HepG2 (cell line): ENCODE data around the gene ARHGAP21. TPM values are rescaled to one million over a fixed set of nuclear protein-coding genes. Genes with fewer than 3 reads are reported as not detected.

Experiments used
- ATAC-seq: fragments of 200-7000 bp; cut with Tn5 transposase; 3 replicates; pipeline ENCODE4 v1.9.1; 2020; ENCODE audit warnings: mild to moderate bottlenecking, moderate library complexity
- BruUV-seq: library from RNA; stranded (reverse); fragments of 400-500 nt; replicated peaks from 2 replicates; lab custom pipeline; 2021; lab: Mats Ljungman, UMichigan
- CTCF ChIA-PET: fragments of 300-600 bp; formaldehyde crosslinking; extraction: SDS; loops from one replicate; lab custom pipeline; 2021; ENCODE audit warnings: low total read pairs, inconsistent platforms, low intra/inter-chr PET ratio; lab: Yijun Ruan, JAX
- POLR2A ChIA-PET: fragments of 350-600 bp; sonication (Branson Sonifier 250); formaldehyde crosslinking; loops from one replicate; lab custom pipeline; 2020; ENCODE audit warnings: antibody characterized with exemption, inconsistent platforms; lab: Yijun Ruan, JAX
- DNase-seq: peaks from one replicate; pipeline ENCODE4 v3.0.0-alpha.2; 2015; ENCODE audit warnings: low spot score
- FAIRE-seq: peaks from 3 replicates; lab custom pipeline; 2011; peaks lifted over from hg19 to GRCh38; lab: Jason Lieb, UNC
- H2AFZ ChIP-seq: one replicate; pipeline ENCODE4 v1.6.1; 2011; ENCODE audit warnings: low read length, inconsistent platforms
- H3K27ac ChIP-seq: fragments of 300-600 bp; 3 replicates; pipeline ENCODE4 v1.8.0; 2011; ENCODE audit warnings: mixed run types, mild to moderate bottlenecking, mixed read lengths, low read length, inconsistent platforms; ENCODE audit not compliant: insufficient read depth; ENCODE audit errors: extremely low read length
- H3K27me3 ChIP-seq, 2 experiments: fragments of 200-600 bp in 1 of 2; 2 replicates in 1 of 2; 3 replicates in 1 of 2; pipeline versions ENCODE4 v1.6.0 to v1.8.0; 2011; ENCODE audit warnings: low read length in 2 of 2, mild to moderate bottlenecking in 2 of 2, moderate library complexity in 2 of 2, inconsistent platforms in 1 of 2; ENCODE audit not compliant: insufficient read depth in 2 of 2, control insufficient read depth in 1 of 2
- H3K36me3 ChIP-seq, 2 experiments: fragments of 200-600 bp in 1 of 2; replicated peaks in 1 of 2; 2 replicates in 1 of 2; 3 replicates in 1 of 2; pipeline versions ENCODE4 v1.5.1 to v1.8.0; 2011; ENCODE audit warnings: low read length in 2 of 2, inconsistent platforms in 1 of 2; ENCODE audit not compliant: insufficient read depth in 2 of 2, control insufficient read depth in 1 of 2
- H3K4me1 ChIP-seq: 2 replicates; pipeline ENCODE4 v1.5.1; 2012; ENCODE audit warnings: low read length, inconsistent platforms; ENCODE audit not compliant: insufficient read depth
- H3K4me2 ChIP-seq: 2 replicates; pipeline ENCODE4 v1.6.0; 2011; ENCODE audit warnings: low read depth, low read length, inconsistent platforms
- H3K4me3 ChIP-seq, 3 experiments: fragments of 200-600 bp in 1 of 3; sonication (generic), shearing (Covaris generic) in 1 of 3; replicated peaks in 1 of 3; 2 replicates each; pipeline ENCODE4 v1.5.1; 2011 to 2016; ENCODE audit warnings: low read length in 3 of 3, inconsistent platforms in 2 of 3, low read depth in 2 of 3, mild to moderate bottlenecking in 2 of 3, control low read depth in 1 of 3, mixed read lengths in 1 of 3; ENCODE audit not compliant: insufficient read depth in 1 of 3
- H3K79me2 ChIP-seq: one replicate; pipeline ENCODE4 v1.6.1; 2011; ENCODE audit warnings: low read length, inconsistent platforms; ENCODE audit not compliant: insufficient read depth
- H3K9ac ChIP-seq: 2 replicates; pipeline ENCODE4 v1.6.0; 2011; ENCODE audit warnings: mild to moderate bottlenecking, low read depth, low read length, inconsistent platforms; ENCODE audit not compliant: insufficient read depth
- H3K9me3 ChIP-seq: 2 replicates; pipeline ENCODE4 v1.5.1; 2012; ENCODE audit warnings: mild to moderate bottlenecking, low read length
- H4K20me1 ChIP-seq: 2 replicates; pipeline ENCODE4 v1.6.0; 2011; ENCODE audit warnings: inconsistent platforms, mild to moderate bottlenecking, low read length, moderate library complexity; ENCODE audit not compliant: insufficient read depth
- ASH2L ChIP-seq: fragments of 300-600, 200-600 bp; sonication (generic); IDR thresholded peaks from 2 replicates; pipeline ENCODE4 v1.7.0; 2017; ENCODE audit warnings: low read depth, mild to moderate bottlenecking, moderate library complexity, mixed read lengths, low read length; ENCODE audit not compliant: insufficient read length
- ATM ChIP-seq: fragments of 450-650 bp; IDR thresholded peaks from 2 replicates; pipeline ENCODE4 v1.7.1; 2017; ENCODE audit warnings: mild to moderate bottlenecking, borderline replicate concordance
- HOXD1 ChIP-seq: sonication (generic); formaldehyde crosslinking; IDR thresholded peaks from 2 replicates; pipeline ENCODE4 v1.5.0; 2020; ENCODE audit warnings: missing genetic modification reagents
- IRX3 ChIP-seq: sonication (generic); formaldehyde crosslinking; IDR thresholded peaks from 2 replicates; pipeline ENCODE4 v1.8.1; 2023; ENCODE audit warnings: mild to moderate bottlenecking, low read depth, missing genetic modification reagents, borderline replicate concordance
- NR2C2 ChIP-seq: sonication (generic); formaldehyde crosslinking; IDR thresholded peaks from 2 replicates; pipeline ENCODE4 v1.4.0; 2020; ENCODE audit warnings: missing genetic modification reagents, mild to moderate bottlenecking, moderate library complexity, borderline replicate concordance
- PHF21A ChIP-seq: sonication (generic); formaldehyde crosslinking; IDR thresholded peaks from 2 replicates; pipeline ENCODE4 v1.5.0; 2020; ENCODE audit warnings: mild to moderate bottlenecking, missing genetic modification reagents
- TCF7 ChIP-seq: sonication (generic); IDR thresholded peaks from 2 replicates; pipeline ENCODE4 v1.6.1; 2016; ENCODE audit warnings: antibody characterized with exemption, low read depth
- U2AF2 ChIP-seq: fragments of 200-400 bp; formaldehyde crosslinking; IDR thresholded peaks from 2 replicates; pipeline ENCODE4 v1.6.1; 2017; ENCODE audit warnings: low read depth, mild to moderate bottlenecking, low read length
- ZFP41 ChIP-seq: sonication (generic); formaldehyde crosslinking; IDR thresholded peaks from 2 replicates; pipeline ENCODE4 v1.4.0; 2020; ENCODE audit warnings: mild to moderate bottlenecking, missing genetic modification reagents, borderline replicate concordance
- ZIK1 ChIP-seq: sonication (generic); formaldehyde crosslinking; IDR thresholded peaks from 2 replicates; pipeline ENCODE4 v1.5.0; 2020; ENCODE audit warnings: mild to moderate bottlenecking, low read depth, missing genetic modification reagents, borderline replicate concordance
- ZNF17 ChIP-seq: sonication (generic); formaldehyde crosslinking; IDR thresholded peaks from 2 replicates; pipeline ENCODE4 v1.5.0; 2020; ENCODE audit warnings: mild to moderate bottlenecking, missing genetic modification reagents
- ZNF180 ChIP-seq: sonication (generic); formaldehyde crosslinking; IDR thresholded peaks from 2 replicates; pipeline ENCODE4 v1.4.0; 2020; ENCODE audit warnings: low read depth, missing genetic modification reagents, borderline replicate concordance
- ZNF282 ChIP-seq: fragments of 450-650 bp; IDR thresholded peaks from 2 replicates; pipeline ENCODE4 v1.6.1; 2018; ENCODE audit not compliant: partially characterized antibody
- ZNF382 ChIP-seq: sonication (generic); formaldehyde crosslinking; IDR thresholded peaks from 2 replicates; pipeline ENCODE4 v1.5.0; 2020; ENCODE audit warnings: missing genetic modification reagents, mild to moderate bottlenecking, borderline replicate concordance
- ZNF510 ChIP-seq: sonication (generic); formaldehyde crosslinking; IDR thresholded peaks from 2 replicates; pipeline ENCODE4 v1.4.0; 2020; ENCODE audit warnings: low read depth, mild to moderate bottlenecking, missing genetic modification reagents
- WGBS: methylation state at CpG from one replicate; pipeline ENCODE4 v1.1.6; 2017; ENCODE audit warnings: low lambda C conversion rate; 5-methylcytosine and 5-hydroxymethylcytosine counted together
- in situ Hi-C: cut with HindIII; loops from 2 replicates; pipeline ENCODE4 v1.10.0; 2017; ENCODE audit warnings: low pct_unique_long_range_greater_than_20kb; ENCODE audit not compliant: extremely low pct_ligation_motif_present
- intact Hi-C: fragments of 100-400 bp; cut with micrococcal nuclease; formaldehyde crosslinking; loops from one replicate; pipeline ENCODE4 v1.10.0; 2022; ENCODE audit not compliant: unreplicated experiment
- polyA plus RNA-seq, 8 experiments: library from polyadenylated mRNA; depleted of rRNA in 3 of 8; stranded (reverse) in 7 of 8; unstranded in 1 of 8; fragments of >200 nt; fragmentation: Illumina TruSeq in 4 of 8; extraction: Trizol in 4 of 8; gene quantifications; 2 replicates each; pipeline versions ENCODE4 v1.2.1 to v1.2.3, GENCODE V29; 2011 to 2016; ENCODE audit warnings: low read depth in 4 of 8, missing spikeins in 1 of 8, mixed read lengths in 1 of 8; ENCODE audit not compliant: insufficient read depth in 1 of 8
- total RNA-seq, 5 experiments: library from RNA; depleted of rRNA; stranded (reverse); fragments of >200 nt; fragmentation: Illumina TruSeq; extraction: Trizol; gene quantifications; 2 replicates each; pipeline ENCODE4 v1.2.3, GENCODE V29; 2016; ENCODE audit warnings: low read depth in 1 of 5
- TF ChIP-seq, protein P1 (sequence below): sonication (generic); formaldehyde crosslinking; IDR thresholded peaks from 2 replicates; pipeline ENCODE4 v1.8.1; 2023; ENCODE audit warnings: missing genetic modification reagents, mild to moderate bottlenecking, borderline replicate concordance
- TF ChIP-seq, protein P2 (sequence below): sonication (generic); formaldehyde crosslinking; IDR thresholded peaks from 2 replicates; pipeline ENCODE4 v1.4.0; 2020; ENCODE audit warnings: mild to moderate bottlenecking, missing genetic modification reagents
- TF ChIP-seq, protein P3 (sequence below): IDR thresholded peaks from 2 replicates; pipeline ENCODE4 v1.6.1; 2016; ENCODE audit warnings: low read depth
- TF ChIP-seq, protein P4 (sequence below): sonication (generic); formaldehyde crosslinking; IDR thresholded peaks from 2 replicates; pipeline ENCODE4 v1.4.0; 2020; ENCODE audit warnings: missing genetic modification reagents

ARHGAP21 gene
- total and polyA plus RNA-seq, 2 of the 13 experiments (the other 11 are each of a cell fraction or from before 2014, with no cell fraction given), result 23.9 to 26.6 TPM

DNA sequence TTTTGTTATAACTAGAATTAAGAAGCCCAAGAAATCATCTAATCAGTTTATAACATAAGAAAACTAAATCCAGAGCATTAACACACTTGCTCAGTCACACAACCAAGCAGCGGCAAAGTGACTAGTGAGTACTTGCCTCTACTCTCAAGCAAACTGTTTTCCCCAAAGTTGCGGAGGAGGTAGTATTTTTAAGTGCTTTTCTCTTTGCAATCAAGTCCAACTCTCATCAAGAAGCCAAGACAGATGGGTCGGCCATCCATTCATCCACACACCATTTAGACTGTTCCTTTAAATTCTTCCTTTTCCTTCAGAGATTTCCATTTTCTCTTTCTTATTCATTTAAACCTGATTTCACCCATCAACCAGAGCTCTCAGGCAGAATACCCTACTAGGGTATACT lies 25.4 kb downstream of the ARHGAP21 start:
- Histone ChIP-seq H3K4me1 (peaks cover 8% of the 10 kb centered on the region; the same call in 1 of the 2 replicates), H3K4me3 (no peak overlapping the region), H3K9me3 (no peaks in the 10 kb centered on the region), H3K4me2 (no peak overlapping the region), H2AFZ (no peak overlapping the region), H3K36me3 (peaks cover 1 to 6% of the 10 kb centered on the region in 2 experiments; a peak in 1 of 5 replicates), H4K20me1 (no peaks in the 10 kb centered on the region; the same call in 1 of the 2 replicates), H3K27ac (no peak overlapping the region), H3K27me3 (no peaks in the 10 kb centered on the region), H3K79me2 (peaks cover 37% of the 10 kb centered on the region), H3K9ac (no peak overlapping the region)
- intact Hi-C loops (no loop called here), in situ Hi-C loops (no loop called here)
- no peak for ATAC-seq
- POLR2A ChIA-PET, result no interaction called here
- 97% methylated on average over 3 of the region's 3 CpGs for WGBS
- no peak for FAIRE-seq
- no peak for DNase-seq
- CTCF ChIA-PET, result no interaction called here
- no TSS peak for BruUV-seq
- TF ChIP-seq ZNF282 (no peak), ZNF17 (CRISPR knock-in tag) (no peak), ATM (no peak), NR2C2 (CRISPR knock-in tag) (no peak), ZNF180 (CRISPR knock-in tag) (no peak), ASH2L (no peak), ZNF382 (CRISPR knock-in tag) (no peak), IRX3 (CRISPR knock-in tag) (no peak), HOXD1 (CRISPR knock-in tag) (no peak), U2AF2 (no peak), PHF21A (no peak), ZIK1 (CRISPR knock-in tag) (no peak), ZNF510 (CRISPR knock-in tag) (no peak), ZFP41 (CRISPR knock-in tag) (no peak), TCF7 (no peak)
- TF ChIP-seq, protein P1, sequence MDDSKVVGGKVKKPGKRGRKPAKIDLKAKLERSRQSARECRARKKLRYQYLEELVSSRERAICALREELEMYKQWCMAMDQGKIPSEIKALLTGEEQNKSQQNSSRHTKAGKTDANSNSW, result no peak
- TF ChIP-seq, protein P2, sequence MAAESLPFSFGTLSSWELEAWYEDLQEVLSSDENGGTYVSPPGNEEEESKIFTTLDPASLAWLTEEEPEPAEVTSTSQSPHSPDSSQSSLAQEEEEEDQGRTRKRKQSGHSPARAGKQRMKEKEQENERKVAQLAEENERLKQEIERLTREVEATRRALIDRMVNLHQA (CRISPR knock-in tag), result no peak
- TF ChIP-seq, protein P3, sequence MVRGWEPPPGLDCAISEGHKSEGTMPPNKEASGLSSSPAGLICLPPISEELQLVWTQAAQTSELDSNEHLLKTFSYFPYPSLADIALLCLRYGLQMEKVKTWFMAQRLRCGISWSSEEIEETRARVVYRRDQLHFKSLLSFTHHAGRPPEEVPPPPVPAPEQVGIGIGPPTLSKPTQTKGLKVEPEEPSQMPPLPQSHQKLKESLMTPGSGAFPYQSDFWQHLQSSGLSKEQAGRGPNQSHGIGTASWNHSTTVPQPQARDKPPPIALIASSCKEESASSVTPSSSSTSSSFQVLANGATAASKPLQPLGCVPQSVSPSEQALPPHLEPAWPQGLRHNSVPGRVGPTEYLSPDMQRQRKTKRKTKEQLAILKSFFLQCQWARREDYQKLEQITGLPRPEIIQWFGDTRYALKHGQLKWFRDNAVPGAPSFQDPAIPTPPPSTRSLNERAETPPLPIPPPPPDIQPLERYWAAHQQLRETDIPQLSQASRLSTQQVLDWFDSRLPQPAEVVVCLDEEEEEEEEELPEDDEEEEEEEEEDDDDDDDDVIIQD (CRISPR knock-in tag), result no peak
- TF ChIP-seq, protein P4, sequence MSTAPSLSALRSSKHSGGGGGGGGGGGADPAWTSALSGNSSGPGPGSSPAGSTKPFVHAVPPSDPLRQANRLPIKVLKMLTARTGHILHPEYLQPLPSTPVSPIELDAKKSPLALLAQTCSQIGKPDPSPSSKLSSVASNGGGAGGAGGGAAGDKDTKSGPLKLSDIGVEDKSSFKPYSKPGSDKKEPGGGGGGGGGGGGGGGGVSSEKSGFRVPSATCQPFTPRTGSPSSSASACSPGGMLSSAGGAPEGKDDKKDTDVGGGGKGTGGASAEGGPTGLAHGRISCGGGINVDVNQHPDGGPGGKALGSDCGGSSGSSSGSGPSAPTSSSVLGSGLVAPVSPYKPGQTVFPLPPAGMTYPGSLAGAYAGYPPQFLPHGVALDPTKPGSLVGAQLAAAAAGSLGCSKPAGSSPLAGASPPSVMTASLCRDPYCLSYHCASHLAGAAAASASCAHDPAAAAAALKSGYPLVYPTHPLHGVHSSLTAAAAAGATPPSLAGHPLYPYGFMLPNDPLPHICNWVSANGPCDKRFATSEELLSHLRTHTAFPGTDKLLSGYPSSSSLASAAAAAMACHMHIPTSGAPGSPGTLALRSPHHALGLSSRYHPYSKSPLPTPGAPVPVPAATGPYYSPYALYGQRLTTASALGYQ, result no peak
